Activated CD8-positive, alpha-beta T cell treated with anti-CD3 and anti-CD28 coated beads for 36 hours (primary cell): ENCODE data around the gene PPIF. TPM values are rescaled to one million over a fixed set of nuclear protein-coding genes. Genes with fewer than 3 reads are reported as not detected.

Source experiments
- ATAC-seq: fragments of 200-7000 bp; cut with Tn5 transposase; one replicate; pipeline ENCODE4 v1.10.0; 2021; ENCODE audit warnings: mild to moderate bottlenecking, moderate library complexity
- CTCF ChIA-PET: fragments of 350-600 bp; sonication (Branson Sonifier 250); formaldehyde crosslinking; loops from one replicate; lab custom pipeline; 2021; ENCODE audit warnings: antibody characterized with exemption; lab: Charles Lee
- POLR2A ChIA-PET: fragments of 350-600 bp; sonication (Branson Sonifier 250); formaldehyde crosslinking; loops from one replicate; lab custom pipeline; 2021; ENCODE audit warnings: antibody characterized with exemption; lab: Charles Lee
- DNase-seq: peaks from one replicate; pipeline ENCODE4 v3.0.0-alpha.2; 2020
- H3K27ac Mint-ChIP-seq: one replicate; pipeline ENCODE4 v1.8.0; 2021; ENCODE audit warnings: mild to moderate bottlenecking, mixed read lengths
- H3K27me3 Mint-ChIP-seq: one replicate; pipeline ENCODE4 v1.8.0; 2021; ENCODE audit warnings: mixed read lengths
- H3K36me3 Mint-ChIP-seq: one replicate; pipeline ENCODE4 v1.8.0; 2021; ENCODE audit warnings: low read depth, mixed read lengths
- H3K4me1 Mint-ChIP-seq: one replicate; pipeline ENCODE4 v1.8.0; 2021; ENCODE audit warnings: low read depth, mixed read lengths
- H3K4me3 Mint-ChIP-seq: one replicate; pipeline ENCODE4 v1.8.0; 2021; ENCODE audit warnings: mild to moderate bottlenecking, moderate library complexity, mixed read lengths
- H3K9me3 Mint-ChIP-seq: one replicate; pipeline ENCODE4 v1.8.0; 2021; ENCODE audit warnings: mixed read lengths
- intact Hi-C: fragments of 100-400 bp; cut with micrococcal nuclease; formaldehyde crosslinking; loops from one replicate; pipeline ENCODE4 v1.10.0; 2022
- total RNA-seq, 2 experiments: library from RNA; stranded (reverse); gene quantifications; one replicate each; pipeline ENCODE4 v1.2.3, GENCODE V29; 2021
- TF ChIP-seq, protein P1 (sequence below): fragments of 200-600 bp; IDR thresholded peaks from one replicate; pipeline ENCODE4 v1.8.0; 2022; ENCODE audit warnings: antibody characterized with exemption, mild to moderate bottlenecking

PPIF gene
- total RNA-seq, 2 experiments from 2014 or later, result 81.5 to 88.6 TPM

DNA sequence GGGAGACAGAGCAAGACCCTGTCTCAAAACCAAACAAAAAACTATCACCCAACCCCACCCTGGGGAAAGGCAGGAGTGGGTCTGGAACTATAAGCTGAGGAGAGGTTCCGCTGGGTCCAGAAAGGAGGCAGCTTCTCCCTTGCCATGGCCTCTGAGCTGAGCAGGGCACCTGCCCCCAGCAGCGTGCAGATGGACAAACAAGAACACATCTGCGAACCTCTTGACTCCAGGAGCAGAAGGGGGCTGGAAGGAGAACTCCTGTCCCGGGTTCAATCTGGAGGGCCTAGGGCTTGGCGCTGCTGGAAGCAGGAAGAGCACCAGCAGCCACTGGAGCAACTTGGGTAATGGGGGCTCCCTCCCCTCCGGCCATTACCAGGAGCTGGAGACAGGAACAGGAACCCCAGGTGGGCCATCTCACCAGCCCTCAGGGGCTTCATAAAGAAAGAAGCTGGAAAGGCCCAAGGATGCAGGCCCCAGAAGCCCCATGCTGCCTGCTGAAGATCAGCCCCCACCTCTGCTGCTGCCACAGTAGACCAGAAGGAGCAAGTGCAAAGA lies 19.0 kb upstream of the PPIF start:
- no peak overlapping the region for H3K27ac Mint-ChIP-seq
- POLR2A ChIA-PET, result interaction anchor here (2.2 kb wide), 1 partner anchor 10 kb away, joined by 7 read pairs; no protein-coding TSS in a partner anchor

GRCh38 chr10:79328737-79329504 lies 18.3 kb upstream of the PPIF start:
- no peaks in the 10 kb centered on the region for H3K27me3 Mint-ChIP-seq
- no peak overlapping the region for H3K4me3 Mint-ChIP-seq
- ATAC-seq, result no peak
- ChIA-PET POLR2A (interaction anchor here (1.5 to 2.2 kb wide), 2 partner anchors 11 to 85 kb away, joined by 6 to 7 read pairs; no protein-coding TSS in a partner anchor), CTCF (no interaction called here)
- no peaks in the 10 kb centered on the region for H3K36me3 Mint-ChIP-seq
- no peak for DNase-seq
- peaks cover 2% of the 10 kb centered on the region for H3K9me3 Mint-ChIP-seq
- intact Hi-C loops, result loop anchor here (10.0 kb wide), 1 partner anchor 84 kb away; no protein-coding TSS in a partner anchor
- TF ChIP-seq, protein P1, sequence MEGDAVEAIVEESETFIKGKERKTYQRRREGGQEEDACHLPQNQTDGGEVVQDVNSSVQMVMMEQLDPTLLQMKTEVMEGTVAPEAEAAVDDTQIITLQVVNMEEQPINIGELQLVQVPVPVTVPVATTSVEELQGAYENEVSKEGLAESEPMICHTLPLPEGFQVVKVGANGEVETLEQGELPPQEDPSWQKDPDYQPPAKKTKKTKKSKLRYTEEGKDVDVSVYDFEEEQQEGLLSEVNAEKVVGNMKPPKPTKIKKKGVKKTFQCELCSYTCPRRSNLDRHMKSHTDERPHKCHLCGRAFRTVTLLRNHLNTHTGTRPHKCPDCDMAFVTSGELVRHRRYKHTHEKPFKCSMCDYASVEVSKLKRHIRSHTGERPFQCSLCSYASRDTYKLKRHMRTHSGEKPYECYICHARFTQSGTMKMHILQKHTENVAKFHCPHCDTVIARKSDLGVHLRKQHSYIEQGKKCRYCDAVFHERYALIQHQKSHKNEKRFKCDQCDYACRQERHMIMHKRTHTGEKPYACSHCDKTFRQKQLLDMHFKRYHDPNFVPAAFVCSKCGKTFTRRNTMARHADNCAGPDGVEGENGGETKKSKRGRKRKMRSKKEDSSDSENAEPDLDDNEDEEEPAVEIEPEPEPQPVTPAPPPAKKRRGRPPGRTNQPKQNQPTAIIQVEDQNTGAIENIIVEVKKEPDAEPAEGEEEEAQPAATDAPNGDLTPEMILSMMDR, result no peak
- peaks cover 33% of the 10 kb centered on the region for H3K4me1 Mint-ChIP-seq
- H3K27ac Mint-ChIP-seq, result no peak overlapping the region

More for the DNA sequence above, 19.0 kb upstream of the PPIF start:
- H3K4me3 Mint-ChIP-seq, result no peak overlapping the region
- DNase-seq (no peak), ATAC-seq (no peak)
- TF ChIP-seq, protein P1, result no peak
- CTCF ChIA-PET, result interaction anchor here (1.5 kb wide), 1 partner anchor 18 kb away, joined by 3 read pairs; no protein-coding TSS in a partner anchor
- H3K36me3 Mint-ChIP-seq, result no peaks in the 10 kb centered on the region
- H3K27me3 Mint-ChIP-seq, result no peaks in the 10 kb centered on the region
- intact Hi-C loops, result loop anchor here (10.0 kb wide), 1 partner anchor 83 kb away; no protein-coding TSS in a partner anchor
- H3K4me1 Mint-ChIP-seq, result peaks cover 35% of the 10 kb centered on the region
- H3K9me3 Mint-ChIP-seq, result no peaks in the 10 kb centered on the region

DNA sequence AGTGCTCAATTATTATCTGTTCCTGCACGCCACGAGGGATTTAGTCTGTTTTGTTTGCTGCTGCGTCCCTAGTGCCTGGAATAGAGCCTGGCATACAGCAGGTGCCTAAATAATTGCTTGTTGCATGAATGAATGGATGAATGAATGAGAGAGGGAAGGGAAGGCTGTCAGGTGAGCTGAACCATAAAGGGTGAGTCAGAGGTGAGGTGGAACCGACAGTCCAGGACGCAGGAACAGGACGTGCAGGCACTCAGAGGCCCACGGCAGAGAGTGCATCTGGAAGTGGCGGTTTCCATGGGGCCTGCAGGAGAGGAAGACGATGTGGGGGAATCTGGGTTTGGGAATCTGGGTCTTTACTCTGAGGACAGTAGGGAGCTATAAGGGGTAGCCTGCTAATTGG lies 17.7 kb upstream of the PPIF start:
- Mint-ChIP-seq H3K36me3 (no peaks in the 10 kb centered on the region), H3K4me3 (no peak overlapping the region), H3K4me1 (peaks cover 31% of the 10 kb centered on the region), H3K9me3 (peaks cover 4% of the 10 kb centered on the region), H3K27ac (peak overlapping the region; percentile 6), H3K27me3 (no peaks in the 10 kb centered on the region)
- TF ChIP-seq, protein P1, result no peak
- ATAC-seq (no peak), DNase-seq (no peak)
- CTCF ChIA-PET, result interaction anchor here (4.7 kb wide), 1 partner anchor 13 kb away, joined by 17 read pairs; no protein-coding TSS in a partner anchor
- POLR2A ChIA-PET, result interaction anchor here (0.9 to 4.2 kb wide), 3 partner anchors 12 to 86 kb away, joined by 4 to 37 read pairs (median 6); partner anchors contain the start of gene PPIF
- intact Hi-C loops, result loop anchor here (10.0 kb wide), 1 partner anchor 85 kb away; no protein-coding TSS in a partner anchor

- Mint-ChIP-seq H3K4me3 (no peak overlapping the region), H3K27me3 (no peaks in the 10 kb centered on the region), H3K27ac (peak overlapping the region; percentile 83), H3K9me3 (peaks cover 4% of the 10 kb centered on the region), H3K4me1 (peaks cover 38% of the 10 kb centered on the region), H3K36me3 (no peaks in the 10 kb centered on the region)
- ChIA-PET CTCF (interaction anchor here (1.0 to 4.7 kb wide), 5 partner anchors 8 to 43 kb away, joined by 3 to 17 read pairs (median 4); no protein-coding TSS in a partner anchor), POLR2A (interaction anchor here (0.8 to 4.2 kb wide), 8 partner anchors 8 to 46 kb away, joined by 3 to 37 read pairs (median 4); partner anchors contain the start of gene PPIF)
- TF ChIP-seq, protein P1, result no peak
- DNase-seq (peak; percentile 33), ATAC-seq (peak; percentile 1)
- intact Hi-C loops, result no loop called here
These were observed 16.0 kb upstream of the PPIF start for GRCh38 chr10:79331226-79331625.
